ENCODE data around the gene CDC45.

- TF ChIP-seq CTCF (IDR thresholded peaks at IDR 0.05) (no peak), POLR2A (IDR thresholded peaks at IDR 0.05) (no peak)
Measured at GRCh38 chr22:19525666-19526065, 45.9 kb downstream of the CDC45 start.
